SK-N-SH (cell line): ENCODE results near the gene DCUN1D5. TPM values are rescaled to one million over a fixed set of nuclear protein-coding genes. Genes with fewer than 3 reads are reported as not detected.

Experiments used
- CTCF ChIA-PET: fragments of 300-600, 350-600 bp; formaldehyde crosslinking; extraction: SDS; loops from one replicate; lab custom pipeline; 2021; lab: Yijun Ruan, JAX
- POLR2A ChIA-PET: fragments of 350-600 bp; sonication (Branson Sonifier 250); formaldehyde crosslinking; extraction: SDS; loops from one replicate; lab custom pipeline; 2020; ENCODE audit warnings: antibody characterized with exemption, inconsistent platforms; lab: Yijun Ruan, JAX
- DNase-seq: peaks from one replicate; pipeline ENCODE4 v3.0.0; 2012
- H2AFZ ChIP-seq: fragments of 200-600 bp; sonication (generic); 2 replicates; pipeline ENCODE4 v1.8.1; 2016; ENCODE audit warnings: antibody characterized with exemption, mild to moderate bottlenecking, low read depth
- H3F3A ChIP-seq: fragments of 200-600 bp; sonication (generic); replicated peaks from 2 replicates; pipeline ENCODE3; 2016; ENCODE audit warnings: antibody characterized with exemption, mild to moderate bottlenecking; ENCODE audit not compliant: insufficient read depth
- H3K27ac ChIP-seq, 2 experiments: fragments of 200-500 bp in 1 of 2; fragments of 200-600 bp in 1 of 2; sonication (Bioruptor generic) in 1 of 2; sonication (generic), shearing (Covaris generic) in 1 of 2; 2 replicates each; pipeline versions ENCODE4 v1.5.1 to v1.6.1; 2014 to 2016; ENCODE audit warnings: low read depth in 2 of 2, inconsistent platforms in 1 of 2, low read length in 1 of 2, mild to moderate bottlenecking in 1 of 2, mixed read lengths in 1 of 2
- H3K27me3 ChIP-seq: fragments of 200-600 bp; sonication (generic), shearing (Covaris generic); 2 replicates; pipeline ENCODE4 v1.6.1; 2016; ENCODE audit warnings: mixed run types; ENCODE audit not compliant: insufficient read depth
- H3K36me3 ChIP-seq, 2 experiments: fragments of 200-500 bp in 1 of 2; fragments of 200-600 bp in 1 of 2; sonication (Bioruptor generic) in 1 of 2; sonication (generic) in 1 of 2; replicated peaks in 1 of 2; 2 replicates each; pipeline versions ENCODE3 to v1.5.1; 2014 to 2016; ENCODE audit warnings: low read length in 1 of 2, mild to moderate bottlenecking in 1 of 2; ENCODE audit not compliant: insufficient read depth in 2 of 2, control insufficient read depth in 1 of 2
- H3K4me1 ChIP-seq, 2 experiments: fragments of 200-500 bp in 1 of 2; fragments of 200-600 bp in 1 of 2; sonication (Bioruptor generic) in 1 of 2; sonication (generic), shearing (Covaris generic) in 1 of 2; 2 replicates each; pipeline versions ENCODE4 v1.5.1 to v1.6.1; 2014 to 2016; ENCODE audit warnings: low read depth in 1 of 2, low read length in 1 of 2, mixed run types in 1 of 2; ENCODE audit not compliant: insufficient read depth in 2 of 2, control insufficient read depth in 1 of 2
- H3K4me2 ChIP-seq: fragments of 200-600 bp; sonication (generic), shearing (Covaris generic); 2 replicates; pipeline ENCODE4 v1.6.1; 2017; ENCODE audit warnings: mixed run types
- H3K4me3 ChIP-seq, 2 experiments: fragments of 200-500 bp in 1 of 2; fragments of 200-600 bp in 1 of 2; sonication (Bioruptor generic) in 1 of 2; sonication (generic), shearing (Covaris generic) in 1 of 2; 2 replicates each; pipeline versions ENCODE4 v1.5.1 to v1.8.1; 2014 to 2016; ENCODE audit warnings: low read depth in 2 of 2, inconsistent platforms in 1 of 2, low read length in 1 of 2, mild to moderate bottlenecking in 1 of 2, mixed read lengths in 1 of 2, moderate library complexity in 1 of 2
- H3K79me2 ChIP-seq: fragments of 200-600 bp; sonication (generic); 2 replicates; pipeline ENCODE4 v1.8.1; 2017; ENCODE audit warnings: mild to moderate bottlenecking; ENCODE audit not compliant: insufficient read depth
- H3K9ac ChIP-seq: fragments of 200-600 bp; sonication (generic); 2 replicates; pipeline ENCODE4 v1.6.1; 2017; ENCODE audit warnings: mixed run types
- H3K9me2 ChIP-seq: fragments of 200-600 bp; sonication (generic); 2 replicates; pipeline ENCODE4 v1.6.1; 2017; ENCODE audit warnings: mixed run types
- H3K9me3 ChIP-seq: fragments of 200-600 bp; sonication (generic); 2 replicates; pipeline ENCODE4 v1.6.1; 2017; ENCODE audit warnings: mixed run types, mild to moderate bottlenecking, moderate library complexity
- H4K20me1 ChIP-seq: fragments of 200-600 bp; sonication (generic); 2 replicates; pipeline ENCODE4 v1.6.1; 2017; ENCODE audit warnings: mild to moderate bottlenecking, mixed run types; ENCODE audit not compliant: insufficient read depth
- EP300 ChIP-seq, 2 experiments: IDR thresholded peaks; 2 replicates each; pipeline versions ENCODE4 v1.4.0 to v1.6.1; 2012; ENCODE audit warnings: borderline replicate concordance in 1 of 2, low read depth in 1 of 2, low read length in 1 of 2
- EZH2phosphoT487 ChIP-seq: fragments of 200-600 bp; sonication (generic); IDR thresholded peaks from 2 replicates; pipeline ENCODE4 v1.6.1; 2017; ENCODE audit warnings: low read depth, mixed run types, mild to moderate bottlenecking, antibody characterized with exemption, moderate library complexity, borderline replicate concordance
- FOSL2 ChIP-seq: IDR thresholded peaks from 2 replicates; pipeline ENCODE4 v1.4.0; 2012; ENCODE audit warnings: low read depth, mild to moderate bottlenecking, moderate library complexity, borderline replicate concordance
- FOXJ3 ChIP-seq: sonication (generic); formaldehyde crosslinking; IDR thresholded peaks from 2 replicates; pipeline ENCODE4 v1.5.1; 2020; ENCODE audit warnings: mild to moderate bottlenecking, missing genetic modification reagents
- MEF2A ChIP-seq: IDR thresholded peaks from 2 replicates; pipeline ENCODE4 v1.4.0; 2012; ENCODE audit warnings: low read depth, borderline replicate concordance
- MXI1 ChIP-seq: IDR thresholded peaks from 2 replicates; pipeline ENCODE4 v1.6.1; 2012; ENCODE audit warnings: mild to moderate bottlenecking, low read depth, low read length, improper control_type of control experiment
- POLR2AphosphoS5 ChIP-seq: IDR thresholded peaks from 2 replicates; pipeline ENCODE4 v1.6.1; 2012; ENCODE audit warnings: low read depth, low read length
- RCOR1 ChIP-seq: fragments of 150-350 bp; IDR thresholded peaks from 2 replicates; pipeline ENCODE4 v1.6.1; 2017; ENCODE audit warnings: antibody characterized with exemption, low read length
- RXRA ChIP-seq: IDR thresholded peaks from 2 replicates; pipeline ENCODE4 v1.4.0; 2012; ENCODE audit warnings: low read depth, mild to moderate bottlenecking, borderline replicate concordance
- WGBS: methylation state at CpG from one replicate; pipeline ENCODE4 v1.1.6; 2017; ENCODE audit warnings: low lambda C conversion rate; 5-methylcytosine and 5-hydroxymethylcytosine counted together
- polyA plus RNA-seq, 3 experiments: library from polyadenylated mRNA; depleted of rRNA; stranded (reverse); fragments of >200 nt; gene quantifications; 2 replicates each; pipeline ENCODE4 v1.2.3, GENCODE V29; 2012
- TF ChIP-seq, protein P1 (sequence below): IDR thresholded peaks from 2 replicates; pipeline ENCODE4 v1.6.1; 2012; ENCODE audit warnings: mild to moderate bottlenecking, low read depth, low read length, moderate library complexity
- TF ChIP-seq, protein P2 (sequence below): IDR thresholded peaks from 2 replicates; pipeline ENCODE4 v1.4.0; 2012; ENCODE audit warnings: low read depth, borderline replicate concordance
- TF ChIP-seq, protein P3 (sequence below): IDR thresholded peaks from 2 replicates; pipeline ENCODE4 v1.4.0; 2012; ENCODE audit warnings: low read depth, borderline replicate concordance
- TF ChIP-seq, protein P4 (sequence below): IDR thresholded peaks from 2 replicates; pipeline ENCODE4; 2012
- TF ChIP-seq, protein P5 (sequence below): fragments of 200-600 bp; sonication (generic); IDR thresholded peaks from 2 replicates; pipeline ENCODE4 v1.6.1; 2017; ENCODE audit warnings: antibody characterized with exemption, mild to moderate bottlenecking, moderate library complexity

The DCUN1D5 gene
- polyA plus RNA-seq, 1 of the 3 experiments (the other 2 are of a cell fraction): 33.1 TPM

DNA sequence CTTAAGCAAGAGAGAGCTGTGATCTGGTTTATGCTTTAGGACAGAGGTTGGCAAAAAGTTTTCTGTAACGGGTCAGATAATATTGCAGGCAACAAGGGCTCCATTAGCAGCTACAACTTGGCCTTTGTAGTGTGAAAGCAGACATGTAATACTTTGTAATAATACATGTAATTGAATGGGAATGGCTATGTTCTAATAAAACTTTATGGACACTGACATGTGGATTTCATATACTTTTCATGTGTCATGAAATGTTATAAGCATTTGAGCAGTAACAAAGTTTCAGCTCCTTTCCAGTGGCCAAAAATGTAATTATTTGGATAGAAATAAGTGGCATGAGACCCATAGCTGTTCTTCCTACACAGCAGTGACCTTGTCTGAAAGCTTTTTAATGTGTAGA, 20.4 kb upstream of the DCUN1D5 start:
- DNase-seq: no peak
- Histone ChIP-seq H3K79me2 (peaks cover 24% of the 10 kb centered on the region), H3K4me3 (peak overlapping the region in 1 of 2 experiments; percentile 24; a peak in 2 of 4 replicates), H3K9ac (no peak overlapping the region), H2AFZ (no peak overlapping the region), H3K9me2 (no peaks in the 10 kb centered on the region), H3K4me1 (peaks cover 0 to 7% of the 10 kb centered on the region in 2 experiments; a peak in 2 of 4 replicates), H3K4me2 (peak overlapping the region; percentile 86; the same call in 1 of the 2 replicates), H3K27me3 (no peaks in the 10 kb centered on the region), H4K20me1 (no peaks in the 10 kb centered on the region), H3K27ac (peak overlapping the region in 1 of 2 experiments; percentile 22; a peak in 2 of 4 replicates), H3K9me3 (no peaks in the 10 kb centered on the region), H3K36me3 (peaks cover 15 to 25% of the 10 kb centered on the region in 2 experiments), H3F3A (peaks cover 11% of the 10 kb centered on the region)
- 81% methylated on average over 1 of the region's 1 CpG for WGBS
- TF ChIP-seq FOXJ3: no peak
- TF ChIP-seq EZH2phosphoT487: no peak
- TF ChIP-seq, protein P1, sequence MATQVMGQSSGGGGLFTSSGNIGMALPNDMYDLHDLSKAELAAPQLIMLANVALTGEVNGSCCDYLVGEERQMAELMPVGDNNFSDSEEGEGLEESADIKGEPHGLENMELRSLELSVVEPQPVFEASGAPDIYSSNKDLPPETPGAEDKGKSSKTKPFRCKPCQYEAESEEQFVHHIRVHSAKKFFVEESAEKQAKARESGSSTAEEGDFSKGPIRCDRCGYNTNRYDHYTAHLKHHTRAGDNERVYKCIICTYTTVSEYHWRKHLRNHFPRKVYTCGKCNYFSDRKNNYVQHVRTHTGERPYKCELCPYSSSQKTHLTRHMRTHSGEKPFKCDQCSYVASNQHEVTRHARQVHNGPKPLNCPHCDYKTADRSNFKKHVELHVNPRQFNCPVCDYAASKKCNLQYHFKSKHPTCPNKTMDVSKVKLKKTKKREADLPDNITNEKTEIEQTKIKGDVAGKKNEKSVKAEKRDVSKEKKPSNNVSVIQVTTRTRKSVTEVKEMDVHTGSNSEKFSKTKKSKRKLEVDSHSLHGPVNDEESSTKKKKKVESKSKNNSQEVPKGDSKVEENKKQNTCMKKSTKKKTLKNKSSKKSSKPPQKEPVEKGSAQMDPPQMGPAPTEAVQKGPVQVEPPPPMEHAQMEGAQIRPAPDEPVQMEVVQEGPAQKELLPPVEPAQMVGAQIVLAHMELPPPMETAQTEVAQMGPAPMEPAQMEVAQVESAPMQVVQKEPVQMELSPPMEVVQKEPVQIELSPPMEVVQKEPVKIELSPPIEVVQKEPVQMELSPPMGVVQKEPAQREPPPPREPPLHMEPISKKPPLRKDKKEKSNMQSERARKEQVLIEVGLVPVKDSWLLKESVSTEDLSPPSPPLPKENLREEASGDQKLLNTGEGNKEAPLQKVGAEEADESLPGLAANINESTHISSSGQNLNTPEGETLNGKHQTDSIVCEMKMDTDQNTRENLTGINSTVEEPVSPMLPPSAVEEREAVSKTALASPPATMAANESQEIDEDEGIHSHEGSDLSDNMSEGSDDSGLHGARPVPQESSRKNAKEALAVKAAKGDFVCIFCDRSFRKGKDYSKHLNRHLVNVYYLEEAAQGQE: no peak
- TF ChIP-seq RXRA: no peak
- TF ChIP-seq MEF2A: no peak
- TF ChIP-seq EP300 (IDR thresholded peaks at IDR 0.05; ENCODE audit: borderline replicate concordance in 1 of 2, low read depth in 1 of 2, low read length in 1 of 2): no peak
- TF ChIP-seq POLR2AphosphoS5: no peak
- TF ChIP-seq, protein P2, sequence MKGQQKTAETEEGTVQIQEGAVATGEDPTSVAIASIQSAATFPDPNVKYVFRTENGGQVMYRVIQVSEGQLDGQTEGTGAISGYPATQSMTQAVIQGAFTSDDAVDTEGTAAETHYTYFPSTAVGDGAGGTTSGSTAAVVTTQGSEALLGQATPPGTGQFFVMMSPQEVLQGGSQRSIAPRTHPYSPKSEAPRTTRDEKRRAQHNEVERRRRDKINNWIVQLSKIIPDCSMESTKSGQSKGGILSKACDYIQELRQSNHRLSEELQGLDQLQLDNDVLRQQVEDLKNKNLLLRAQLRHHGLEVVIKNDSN: no peak
- TF ChIP-seq MXI1: no peak
- TF ChIP-seq, protein P3, sequence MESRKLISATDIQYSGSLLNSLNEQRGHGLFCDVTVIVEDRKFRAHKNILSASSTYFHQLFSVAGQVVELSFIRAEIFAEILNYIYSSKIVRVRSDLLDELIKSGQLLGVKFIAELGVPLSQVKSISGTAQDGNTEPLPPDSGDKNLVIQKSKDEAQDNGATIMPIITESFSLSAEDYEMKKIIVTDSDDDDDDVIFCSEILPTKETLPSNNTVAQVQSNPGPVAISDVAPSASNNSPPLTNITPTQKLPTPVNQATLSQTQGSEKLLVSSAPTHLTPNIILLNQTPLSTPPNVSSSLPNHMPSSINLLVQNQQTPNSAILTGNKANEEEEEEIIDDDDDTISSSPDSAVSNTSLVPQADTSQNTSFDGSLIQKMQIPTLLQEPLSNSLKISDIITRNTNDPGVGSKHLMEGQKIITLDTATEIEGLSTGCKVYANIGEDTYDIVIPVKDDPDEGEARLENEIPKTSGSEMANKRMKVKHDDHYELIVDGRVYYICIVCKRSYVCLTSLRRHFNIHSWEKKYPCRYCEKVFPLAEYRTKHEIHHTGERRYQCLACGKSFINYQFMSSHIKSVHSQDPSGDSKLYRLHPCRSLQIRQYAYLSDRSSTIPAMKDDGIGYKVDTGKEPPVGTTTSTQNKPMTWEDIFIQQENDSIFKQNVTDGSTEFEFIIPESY: no peak
- TF ChIP-seq RCOR1: no peak
- TF ChIP-seq FOSL2: no peak
- TF ChIP-seq, protein P4, sequence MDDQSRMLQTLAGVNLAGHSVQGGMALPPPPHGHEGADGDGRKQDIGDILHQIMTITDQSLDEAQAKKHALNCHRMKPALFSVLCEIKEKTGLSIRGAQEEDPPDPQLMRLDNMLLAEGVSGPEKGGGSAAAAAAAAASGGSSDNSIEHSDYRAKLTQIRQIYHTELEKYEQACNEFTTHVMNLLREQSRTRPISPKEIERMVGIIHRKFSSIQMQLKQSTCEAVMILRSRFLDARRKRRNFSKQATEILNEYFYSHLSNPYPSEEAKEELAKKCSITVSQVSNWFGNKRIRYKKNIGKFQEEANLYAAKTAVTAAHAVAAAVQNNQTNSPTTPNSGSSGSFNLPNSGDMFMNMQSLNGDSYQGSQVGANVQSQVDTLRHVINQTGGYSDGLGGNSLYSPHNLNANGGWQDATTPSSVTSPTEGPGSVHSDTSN: no peak
- TF ChIP-seq, protein P5, sequence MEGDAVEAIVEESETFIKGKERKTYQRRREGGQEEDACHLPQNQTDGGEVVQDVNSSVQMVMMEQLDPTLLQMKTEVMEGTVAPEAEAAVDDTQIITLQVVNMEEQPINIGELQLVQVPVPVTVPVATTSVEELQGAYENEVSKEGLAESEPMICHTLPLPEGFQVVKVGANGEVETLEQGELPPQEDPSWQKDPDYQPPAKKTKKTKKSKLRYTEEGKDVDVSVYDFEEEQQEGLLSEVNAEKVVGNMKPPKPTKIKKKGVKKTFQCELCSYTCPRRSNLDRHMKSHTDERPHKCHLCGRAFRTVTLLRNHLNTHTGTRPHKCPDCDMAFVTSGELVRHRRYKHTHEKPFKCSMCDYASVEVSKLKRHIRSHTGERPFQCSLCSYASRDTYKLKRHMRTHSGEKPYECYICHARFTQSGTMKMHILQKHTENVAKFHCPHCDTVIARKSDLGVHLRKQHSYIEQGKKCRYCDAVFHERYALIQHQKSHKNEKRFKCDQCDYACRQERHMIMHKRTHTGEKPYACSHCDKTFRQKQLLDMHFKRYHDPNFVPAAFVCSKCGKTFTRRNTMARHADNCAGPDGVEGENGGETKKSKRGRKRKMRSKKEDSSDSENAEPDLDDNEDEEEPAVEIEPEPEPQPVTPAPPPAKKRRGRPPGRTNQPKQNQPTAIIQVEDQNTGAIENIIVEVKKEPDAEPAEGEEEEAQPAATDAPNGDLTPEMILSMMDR: no peak
- CTCF ChIA-PET: interaction anchor here (1.0 to 1.6 kb wide), 3 partner anchors 11 to 76 kb away, joined by 3 read pairs; no protein-coding TSS in a partner anchor
- POLR2A ChIA-PET: no interaction called here
